Fibroblast of pulmonary artery (primary cell): ENCODE data around the gene ZSCAN2.

ENCODE experiments used
- DNase-seq: peaks from one replicate; pipeline ENCODE4 v3.0.0-alpha.2; 2010; ENCODE audit warnings: low read depth
- H3K4me3 ChIP-seq: replicated peaks from 2 replicates; pipeline ENCODE4 v1.5.1; 2011; ENCODE audit warnings: low read depth, mild to moderate bottlenecking, control low read depth, low read length, moderate library complexity
- CTCF ChIP-seq: IDR thresholded peaks from 2 replicates; pipeline ENCODE4 v1.5.1; 2011; ENCODE audit warnings: mild to moderate bottlenecking, control low read depth, low read length, inconsistent platforms; ENCODE audit errors: missing control alignments

The ZSCAN2 gene

GRCh38 chr15:84595660-84596059 lies 5.1 kb upstream of the ZSCAN2 start:
- no peak for TF ChIP-seq CTCF
- DNase-seq = no peak
- no peak overlapping the region for H3K4me3 ChIP-seq

- DNase-seq = no peak
- no peak overlapping the region for H3K4me3 ChIP-seq
- no peak for TF ChIP-seq CTCF
Measured at GRCh38 chr15:84597296-84597695, 3.5 kb upstream of the ZSCAN2 start.

GRCh38 chr15:84598250-84598649 lies 2.6 kb upstream of the ZSCAN2 start:
- no peak for DNase-seq
- TF ChIP-seq CTCF = no peak
- H3K4me3 ChIP-seq = no peak overlapping the region

GRCh38 chr15:84598993-84599392 lies 1.8 kb upstream of the ZSCAN2 start:
- peak; percentile 87 for TF ChIP-seq CTCF
- peak; percentile 77 for DNase-seq

GRCh38 chr15:84599906-84600305 lies 903 bp upstream of the ZSCAN2 start:
- H3K4me3 ChIP-seq = peak overlapping the region; percentile 89
- no peak for TF ChIP-seq CTCF
- DNase-seq = no peak

More at GRCh38 chr15:84598993-84599392, 1.8 kb upstream of the ZSCAN2 start:
- H3K4me3 ChIP-seq = no peak overlapping the region

GRCh38 chr15:84600331-84600686 lies 500 bp upstream of the ZSCAN2 start:
- no peak for TF ChIP-seq CTCF
- peak overlapping the region; percentile 89 for H3K4me3 ChIP-seq
- peak; percentile 87 for DNase-seq

GRCh38 chr15:84601555-84601838 lies 688 bp downstream of the ZSCAN2 start:
- no peak for TF ChIP-seq CTCF
- H3K4me3 ChIP-seq = peak overlapping the region; percentile 89
- DNase-seq = no peak
